Neural cell (in vitro differentiated cells): ENCODE results near the gene SV2A. TPM values are rescaled to one million over a fixed set of nuclear protein-coding genes. Genes with fewer than 3 reads are reported as not detected.
A peak's percentile ranks its signal among the peaks of the same experiment; 100 is the strongest.

Experiments
- H2AFZ ChIP-seq: fragments of 200-600, 300-800 bp; sonication (generic), shearing (Covaris generic); 2 replicates; pipeline ENCODE4 v1.6.0; 2014; ENCODE audit warnings: low read depth, mild to moderate bottlenecking, antibody characterized with exemption, low read length, moderate library complexity
- H3F3A ChIP-seq: fragments of 200-600 bp; shearing (Covaris generic); 2 replicates; pipeline ENCODE4 v1.6.1; 2016; ENCODE audit warnings: mild to moderate bottlenecking, moderate library complexity, mixed read lengths, antibody characterized with exemption, low read length; ENCODE audit not compliant: insufficient read depth, poor library complexity, severe bottlenecking
- H3K27ac ChIP-seq: fragments of 200-600, 300-800 bp; sonication (generic), shearing (Covaris generic); 2 replicates; pipeline ENCODE4 v1.5.1; 2014; ENCODE audit warnings: mild to moderate bottlenecking, low read length, moderate library complexity
- H3K27me3 ChIP-seq: fragments of 300-800, 200-600 bp; sonication (generic), shearing (Covaris generic); 2 replicates; pipeline ENCODE4 v1.6.0; 2014; ENCODE audit warnings: mild to moderate bottlenecking, low read depth, low read length, moderate library complexity; ENCODE audit not compliant: insufficient read depth
- H3K36me3 ChIP-seq: fragments of 300-800, 200-600 bp; sonication (generic), shearing (Covaris generic); 2 replicates; pipeline ENCODE4 v1.5.1; 2014; ENCODE audit warnings: mild to moderate bottlenecking, antibody characterized with exemption, low read length, moderate library complexity; ENCODE audit not compliant: insufficient read depth
- H3K4me2 ChIP-seq: fragments of 300-800, 200-600 bp; sonication (generic), shearing (Covaris generic); 2 replicates; pipeline ENCODE4 v1.6.0; 2014; ENCODE audit warnings: mild to moderate bottlenecking, low read length
- H3K4me3 ChIP-seq: fragments of 300-800, 200-600 bp; sonication (generic), shearing (Covaris generic); 2 replicates; pipeline ENCODE4 v1.5.1; 2014; ENCODE audit warnings: mild to moderate bottlenecking, low read length, moderate library complexity
- H3K79me2 ChIP-seq: fragments of 200-600 bp; shearing (Covaris generic); replicated peaks from 2 replicates; pipeline ENCODE4 v1.6.0; 2014; ENCODE audit warnings: mild to moderate bottlenecking, low read length, moderate library complexity; ENCODE audit not compliant: insufficient read depth
- H3K9ac ChIP-seq: fragments of 300-800, 200-600 bp; sonication (generic), shearing (Covaris generic); 2 replicates; pipeline ENCODE4 v1.6.1; 2016; ENCODE audit warnings: mild to moderate bottlenecking, low read length, mixed read lengths
- H3K9me2 ChIP-seq: fragments of 200-600 bp; shearing (Covaris generic); 2 replicates; pipeline ENCODE4 v1.6.1; 2016; ENCODE audit warnings: mild to moderate bottlenecking, low read length, mixed read lengths; ENCODE audit not compliant: insufficient read depth
- H3K9me3 ChIP-seq: fragments of 200-600, 300-800 bp; sonication (generic), shearing (Covaris generic); 2 replicates; pipeline ENCODE4 v1.6.1; 2016; ENCODE audit warnings: mild to moderate bottlenecking, mixed run types, low read length, moderate library complexity, mixed read lengths
- H4K20me1 ChIP-seq: fragments of 200-600 bp; shearing (Covaris generic); 2 replicates; pipeline ENCODE4 v1.6.1; 2016; ENCODE audit warnings: mild to moderate bottlenecking, mixed run types; ENCODE audit not compliant: insufficient read depth
- EP300 ChIP-seq: fragments of 450-650 bp; conservative IDR thresholded peaks from 2 replicates; pipeline ENCODE4 v1.6.1; 2014; ENCODE audit warnings: antibody characterized with exemption, mild to moderate bottlenecking, moderate library complexity; ENCODE audit not compliant: poor library complexity, severe bottlenecking
- EZH2 ChIP-seq: fragments of 200-600, 300-800 bp; shearing (Covaris generic), sonication (generic); IDR thresholded peaks from 2 replicates; pipeline ENCODE4 v1.6.1; 2014; ENCODE audit warnings: antibody characterized with exemption, low read length, borderline replicate concordance, mild to moderate bottlenecking; ENCODE audit not compliant: insufficient read depth, poor library complexity, severe bottlenecking
- MXI1 ChIP-seq: fragments of 450-650 bp; conservative IDR thresholded peaks from 2 replicates; pipeline ENCODE4 v1.6.1; 2014; ENCODE audit warnings: antibody characterized with exemption, mild to moderate bottlenecking; ENCODE audit not compliant: poor library complexity, severe bottlenecking
- POLR2AphosphoS5 ChIP-seq: IDR thresholded peaks from 2 replicates; pipeline ENCODE4 v1.6.1; 2012
- RAD21 ChIP-seq: fragments of 450-650 bp; conservative IDR thresholded peaks from 2 replicates; pipeline ENCODE4 v1.6.1; 2014; ENCODE audit warnings: antibody characterized with exemption, mild to moderate bottlenecking, moderate library complexity
- REST ChIP-seq: IDR thresholded peaks from 2 replicates; pipeline ENCODE4 v1.6.1; 2012; ENCODE audit warnings: borderline replicate concordance
- SMC3 ChIP-seq: fragments of 450-650 bp; conservative IDR thresholded peaks from 2 replicates; pipeline ENCODE4 v1.6.1; 2014; ENCODE audit warnings: antibody characterized with exemption, mild to moderate bottlenecking, moderate library complexity; ENCODE audit not compliant: poor library complexity
- TAF1 ChIP-seq: IDR thresholded peaks from 2 replicates; pipeline ENCODE4 v1.6.1; 2012; ENCODE audit warnings: low read depth
- polyA plus RNA-seq: library from polyadenylated mRNA; depleted of rRNA; stranded (reverse); fragments of >200 nt; gene quantifications from 2 replicates; pipeline ENCODE4 v1.2.3, GENCODE V29; 2014
- TF ChIP-seq, protein P1 (sequence below): fragments of 450-650 bp; IDR thresholded peaks from 2 replicates; pipeline ENCODE4 v1.5.1; 2014; ENCODE audit warnings: antibody characterized with exemption, mild to moderate bottlenecking, moderate library complexity; ENCODE audit not compliant: poor library complexity, severe bottlenecking

SV2A gene
- polyA plus RNA-seq, 1 donor from 2014 or later: 78.1 TPM

DNA sequence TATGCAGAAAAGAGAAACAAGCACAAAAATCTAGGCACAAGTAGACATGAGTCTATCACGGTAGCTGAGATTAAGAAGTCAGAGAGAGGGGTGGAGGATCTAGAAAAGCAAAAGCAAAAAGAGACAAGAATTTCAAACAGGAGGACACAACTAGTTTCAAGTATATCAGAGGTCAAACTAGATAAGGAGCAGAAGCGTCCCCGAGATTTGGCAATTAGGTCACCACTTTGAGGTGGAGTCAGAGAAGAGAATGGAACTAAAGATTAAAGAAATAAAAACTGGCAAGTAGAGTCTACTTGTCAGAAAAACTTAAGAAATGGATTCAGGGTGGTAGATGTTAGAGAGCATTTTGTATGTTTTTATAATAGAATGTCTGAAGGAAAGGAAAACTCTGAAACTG is 7.7 kb upstream of the SV2A start:
- H4K20me1 ChIP-seq: no peaks in the 10 kb centered on the region
- no peaks in the 10 kb centered on the region for H3K9me3 ChIP-seq
- TF ChIP-seq, protein P1, sequence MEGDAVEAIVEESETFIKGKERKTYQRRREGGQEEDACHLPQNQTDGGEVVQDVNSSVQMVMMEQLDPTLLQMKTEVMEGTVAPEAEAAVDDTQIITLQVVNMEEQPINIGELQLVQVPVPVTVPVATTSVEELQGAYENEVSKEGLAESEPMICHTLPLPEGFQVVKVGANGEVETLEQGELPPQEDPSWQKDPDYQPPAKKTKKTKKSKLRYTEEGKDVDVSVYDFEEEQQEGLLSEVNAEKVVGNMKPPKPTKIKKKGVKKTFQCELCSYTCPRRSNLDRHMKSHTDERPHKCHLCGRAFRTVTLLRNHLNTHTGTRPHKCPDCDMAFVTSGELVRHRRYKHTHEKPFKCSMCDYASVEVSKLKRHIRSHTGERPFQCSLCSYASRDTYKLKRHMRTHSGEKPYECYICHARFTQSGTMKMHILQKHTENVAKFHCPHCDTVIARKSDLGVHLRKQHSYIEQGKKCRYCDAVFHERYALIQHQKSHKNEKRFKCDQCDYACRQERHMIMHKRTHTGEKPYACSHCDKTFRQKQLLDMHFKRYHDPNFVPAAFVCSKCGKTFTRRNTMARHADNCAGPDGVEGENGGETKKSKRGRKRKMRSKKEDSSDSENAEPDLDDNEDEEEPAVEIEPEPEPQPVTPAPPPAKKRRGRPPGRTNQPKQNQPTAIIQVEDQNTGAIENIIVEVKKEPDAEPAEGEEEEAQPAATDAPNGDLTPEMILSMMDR: no peak
- TF ChIP-seq MXI1 (no peak), EZH2 (no peak), SMC3 (no peak), TAF1 (no peak), EP300 (no peak), POLR2AphosphoS5 (no peak), REST (no peak), RAD21 (no peak)
- no peaks in the 10 kb centered on the region for H3K9me2 ChIP-seq
- H2AFZ ChIP-seq: no peak overlapping the region
- peaks cover 6% of the 10 kb centered on the region for H3K36me3 ChIP-seq
- H3K4me3 ChIP-seq: peak overlapping the region; percentile 87
- H3K4me2 ChIP-seq: no peak overlapping the region
- H3K27me3 ChIP-seq: no peaks in the 10 kb centered on the region
- no peaks in the 10 kb centered on the region for H3F3A ChIP-seq
- peaks cover 17% of the 10 kb centered on the region for H3K79me2 ChIP-seq
- no peak overlapping the region for H3K9ac ChIP-seq
- H3K27ac ChIP-seq: no peak overlapping the region

GRCh38 chr1:149923626-149924025 is 6.0 kb upstream of the SV2A start:
- H3K4me2 ChIP-seq: no peak overlapping the region
- TF ChIP-seq POLR2AphosphoS5: no peak
- no peak for TF ChIP-seq MXI1
- no peaks in the 10 kb centered on the region for H3K9me2 ChIP-seq
- H3K9me3 ChIP-seq: no peaks in the 10 kb centered on the region
- H3K36me3 ChIP-seq: peaks cover 6% of the 10 kb centered on the region
- no peaks in the 10 kb centered on the region for H4K20me1 ChIP-seq
- H2AFZ ChIP-seq: no peak overlapping the region
- H3F3A ChIP-seq: no peaks in the 10 kb centered on the region
- no peak overlapping the region for H3K27ac ChIP-seq
- peaks cover 17% of the 10 kb centered on the region for H3K79me2 ChIP-seq
- no peaks in the 10 kb centered on the region for H3K27me3 ChIP-seq
- H3K4me3 ChIP-seq: no peak overlapping the region
- H3K9ac ChIP-seq: no peak overlapping the region

GRCh38 chr1:149916898-149917252 is 769 bp downstream of the SV2A start:
- Histone ChIP-seq H3K27me3 (no peaks in the 10 kb centered on the region), H3K79me2 (peaks cover 42% of the 10 kb centered on the region), H3K4me2 (peak overlapping the region; percentile 87), H4K20me1 (no peaks in the 10 kb centered on the region), H3K9me3 (no peaks in the 10 kb centered on the region), H3F3A (no peaks in the 10 kb centered on the region), H3K9ac (peak overlapping the region; percentile 98), H3K9me2 (no peaks in the 10 kb centered on the region), H3K4me3 (peak overlapping the region; percentile 94), H3K27ac (peak overlapping the region; percentile 83), H2AFZ (no peak overlapping the region), H3K36me3 (no peaks in the 10 kb centered on the region)
- TF ChIP-seq MXI1: peak; percentile 3
- no peak for TF ChIP-seq RAD21
- TF ChIP-seq TAF1: no peak
- TF ChIP-seq EP300: no peak
- no peak for TF ChIP-seq SMC3
- no peak for TF ChIP-seq REST
